ENCODE results near the gene ZFP1.

DNA sequence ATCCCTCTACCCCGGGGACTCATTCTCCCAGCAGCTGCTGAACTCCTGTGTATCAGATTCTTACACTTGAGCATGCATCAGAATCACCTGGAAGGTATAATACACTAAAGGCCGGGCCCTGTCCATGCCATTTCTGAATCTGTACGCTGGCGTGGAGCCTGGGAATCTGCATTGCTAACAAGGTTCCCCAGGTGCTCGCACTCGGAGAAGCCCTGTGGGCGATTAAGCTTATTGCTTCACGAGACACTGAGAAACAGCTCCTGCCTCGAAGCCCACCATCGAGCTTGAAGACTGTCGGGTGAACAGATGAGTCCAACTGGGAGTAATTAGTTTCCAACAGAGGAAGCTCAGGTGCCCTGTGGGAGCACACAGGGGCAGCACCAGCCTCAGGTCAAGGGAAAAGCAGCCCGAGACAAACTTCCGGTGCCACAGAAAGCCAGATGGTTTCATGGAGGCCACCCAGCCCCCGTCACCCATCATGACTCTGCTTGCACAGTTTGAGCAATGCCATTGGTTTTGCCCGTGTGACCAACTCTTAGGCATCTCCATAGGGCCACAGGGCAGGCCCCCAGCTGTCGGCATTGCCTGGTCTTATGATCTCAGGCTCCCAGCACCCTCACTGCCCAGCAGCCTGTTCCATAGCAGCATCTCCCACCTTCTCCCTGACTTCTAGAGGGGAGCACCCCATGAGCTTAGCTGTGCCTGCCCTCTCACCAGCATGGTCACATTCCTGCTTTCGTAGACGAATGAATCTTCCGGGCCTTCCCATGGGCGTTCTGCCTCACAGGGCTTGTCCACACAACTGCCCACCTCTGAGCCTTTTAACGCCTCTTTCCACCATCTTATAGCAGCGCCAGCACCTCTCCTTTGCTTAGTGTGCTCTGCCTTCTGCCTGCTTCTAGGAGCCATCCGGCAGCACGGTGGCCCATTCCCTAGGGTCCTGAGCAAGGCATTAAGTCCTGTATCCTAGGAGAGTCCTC, 47.8 kb downstream of the ZFP1 start:
- TF ChIP-seq, protein P1, sequence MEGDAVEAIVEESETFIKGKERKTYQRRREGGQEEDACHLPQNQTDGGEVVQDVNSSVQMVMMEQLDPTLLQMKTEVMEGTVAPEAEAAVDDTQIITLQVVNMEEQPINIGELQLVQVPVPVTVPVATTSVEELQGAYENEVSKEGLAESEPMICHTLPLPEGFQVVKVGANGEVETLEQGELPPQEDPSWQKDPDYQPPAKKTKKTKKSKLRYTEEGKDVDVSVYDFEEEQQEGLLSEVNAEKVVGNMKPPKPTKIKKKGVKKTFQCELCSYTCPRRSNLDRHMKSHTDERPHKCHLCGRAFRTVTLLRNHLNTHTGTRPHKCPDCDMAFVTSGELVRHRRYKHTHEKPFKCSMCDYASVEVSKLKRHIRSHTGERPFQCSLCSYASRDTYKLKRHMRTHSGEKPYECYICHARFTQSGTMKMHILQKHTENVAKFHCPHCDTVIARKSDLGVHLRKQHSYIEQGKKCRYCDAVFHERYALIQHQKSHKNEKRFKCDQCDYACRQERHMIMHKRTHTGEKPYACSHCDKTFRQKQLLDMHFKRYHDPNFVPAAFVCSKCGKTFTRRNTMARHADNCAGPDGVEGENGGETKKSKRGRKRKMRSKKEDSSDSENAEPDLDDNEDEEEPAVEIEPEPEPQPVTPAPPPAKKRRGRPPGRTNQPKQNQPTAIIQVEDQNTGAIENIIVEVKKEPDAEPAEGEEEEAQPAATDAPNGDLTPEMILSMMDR (conservative IDR thresholded peaks at IDR 0.05; ENCODE audit: low read depth, low read length), result no peak
- TF ChIP-seq CEBPB (IDR thresholded peaks at IDR 0.05; ENCODE audit: low read depth, low read length) (no peak), NFE2L2 (IDR thresholded peaks at IDR 0.05; ENCODE audit: low read depth, low read length) (no peak), BHLHE40 (IDR thresholded peaks at IDR 0.05; ENCODE audit: low read depth, low read length) (no peak), POLR2A (IDR thresholded peaks at IDR 0.05; ENCODE audit: low read depth, low read length) (no peak), SMC3 (IDR thresholded peaks at IDR 0.05; ENCODE audit: low read depth, low read length) (no peak), CHD1 (IDR thresholded peaks at IDR 0.05; ENCODE audit: low read depth, low read length) (no peak), RCOR1 (IDR thresholded peaks at IDR 0.05; ENCODE audit: insufficient replicate concordance, low read length) (no peak), RFX5 (IDR thresholded peaks at IDR 0.05; ENCODE audit: low read depth, low read length) (no peak), MAFK (IDR thresholded peaks at IDR 0.05; ENCODE audit: low read depth, low read length) (no peak), RAD21 (IDR thresholded peaks at IDR 0.05; ENCODE audit: low read length) (no peak), USF2 (IDR thresholded peaks at IDR 0.05; ENCODE audit: low read depth, low read length) (no peak), FOS (IDR thresholded peaks at IDR 0.05; ENCODE audit: low read depth, low read length) (no peak)

Measured in IMR-90 (cell line).